RWPE2 (cell line): ENCODE results near the gene TMOD3.

Source experiments
- ATAC-seq: fragments of 200-7000 bp; cut with Tn5 transposase; 3 replicates; pipeline ENCODE4 v1.9.1; 2021; ENCODE audit warnings: low read depth
- DNase-seq: peaks from one replicate; pipeline ENCODE4 v3.0.0-alpha.2; 2020; ENCODE audit warnings: low spot score
- H3K27ac ChIP-seq: fragments of 450-650 bp; 2 replicates; pipeline ENCODE4 v1.5.1; 2017; ENCODE audit warnings: mild to moderate bottlenecking; ENCODE audit not compliant: poor library complexity, severe bottlenecking
- H3K27me3 ChIP-seq: fragments of 250-450 bp; sonication (Bioruptor Pico); 2 replicates; pipeline ENCODE4 v1.5.1; 2021; ENCODE audit warnings: mild to moderate bottlenecking, moderate library complexity; ENCODE audit not compliant: insufficient read depth, poor library complexity, severe bottlenecking
- H3K36me3 ChIP-seq: fragments of 250-450 bp; sonication (Bioruptor Pico); 2 replicates; pipeline ENCODE4 v1.5.1; 2020; ENCODE audit warnings: low read depth, mild to moderate bottlenecking, moderate library complexity
- H3K4me1 ChIP-seq: fragments of 250-450 bp; sonication (Bioruptor Pico); 2 replicates; pipeline ENCODE4 v1.5.1; 2021; ENCODE audit warnings: mild to moderate bottlenecking, moderate library complexity; ENCODE audit not compliant: insufficient read depth, poor library complexity, severe bottlenecking
- H3K4me3 ChIP-seq: fragments of 250-450 bp; sonication (Bioruptor Pico); 2 replicates; pipeline ENCODE4 v1.5.1; 2021; ENCODE audit warnings: mild to moderate bottlenecking, moderate library complexity; ENCODE audit not compliant: severe bottlenecking
- H3K9me3 ChIP-seq: fragments of 250-450 bp; sonication (Bioruptor Pico); 2 replicates; pipeline ENCODE4 v1.5.1; 2021; ENCODE audit warnings: mild to moderate bottlenecking, moderate library complexity; ENCODE audit not compliant: severe bottlenecking
- TF ChIP-seq, protein P1 (sequence below): fragments of 450-650 bp; IDR thresholded peaks from one replicate; pipeline ENCODE4 v1.5.1; 2017; ENCODE audit warnings: mild to moderate bottlenecking, moderate library complexity; ENCODE audit not compliant: poor library complexity, severe bottlenecking

The TMOD3 gene

DNA sequence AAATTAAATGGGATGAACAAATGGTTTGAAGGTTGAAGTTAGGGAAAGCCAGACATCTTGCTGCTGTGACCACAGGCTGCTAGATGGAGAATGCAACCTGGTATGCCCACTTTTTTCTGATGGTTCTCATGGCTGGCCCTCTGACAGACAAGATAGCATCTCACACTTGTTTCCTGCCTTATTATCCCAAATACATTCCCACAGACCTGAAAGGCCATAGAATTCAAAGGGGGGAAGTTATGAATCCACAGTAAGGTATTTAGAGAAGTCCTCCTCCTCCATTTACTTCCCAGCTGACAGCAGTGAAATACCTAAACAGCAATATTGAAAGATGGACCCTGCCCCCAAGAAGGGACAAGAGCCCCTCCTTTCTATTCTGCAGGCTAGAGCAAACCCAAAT, 109.8 kb downstream of the TMOD3 start:
- no peak overlapping the region for H3K4me3 ChIP-seq
- peaks cover 5% of the 10 kb centered on the region for H3K4me1 ChIP-seq
- H3K9me3 ChIP-seq = no peaks in the 10 kb centered on the region
- peaks cover 72% of the 10 kb centered on the region for H3K36me3 ChIP-seq
- no peak for ATAC-seq
- no peaks in the 10 kb centered on the region for H3K27me3 ChIP-seq
- TF ChIP-seq, protein P1, sequence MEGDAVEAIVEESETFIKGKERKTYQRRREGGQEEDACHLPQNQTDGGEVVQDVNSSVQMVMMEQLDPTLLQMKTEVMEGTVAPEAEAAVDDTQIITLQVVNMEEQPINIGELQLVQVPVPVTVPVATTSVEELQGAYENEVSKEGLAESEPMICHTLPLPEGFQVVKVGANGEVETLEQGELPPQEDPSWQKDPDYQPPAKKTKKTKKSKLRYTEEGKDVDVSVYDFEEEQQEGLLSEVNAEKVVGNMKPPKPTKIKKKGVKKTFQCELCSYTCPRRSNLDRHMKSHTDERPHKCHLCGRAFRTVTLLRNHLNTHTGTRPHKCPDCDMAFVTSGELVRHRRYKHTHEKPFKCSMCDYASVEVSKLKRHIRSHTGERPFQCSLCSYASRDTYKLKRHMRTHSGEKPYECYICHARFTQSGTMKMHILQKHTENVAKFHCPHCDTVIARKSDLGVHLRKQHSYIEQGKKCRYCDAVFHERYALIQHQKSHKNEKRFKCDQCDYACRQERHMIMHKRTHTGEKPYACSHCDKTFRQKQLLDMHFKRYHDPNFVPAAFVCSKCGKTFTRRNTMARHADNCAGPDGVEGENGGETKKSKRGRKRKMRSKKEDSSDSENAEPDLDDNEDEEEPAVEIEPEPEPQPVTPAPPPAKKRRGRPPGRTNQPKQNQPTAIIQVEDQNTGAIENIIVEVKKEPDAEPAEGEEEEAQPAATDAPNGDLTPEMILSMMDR = no peak
- no peak for DNase-seq
- H3K27ac ChIP-seq = no peak overlapping the region

DNA sequence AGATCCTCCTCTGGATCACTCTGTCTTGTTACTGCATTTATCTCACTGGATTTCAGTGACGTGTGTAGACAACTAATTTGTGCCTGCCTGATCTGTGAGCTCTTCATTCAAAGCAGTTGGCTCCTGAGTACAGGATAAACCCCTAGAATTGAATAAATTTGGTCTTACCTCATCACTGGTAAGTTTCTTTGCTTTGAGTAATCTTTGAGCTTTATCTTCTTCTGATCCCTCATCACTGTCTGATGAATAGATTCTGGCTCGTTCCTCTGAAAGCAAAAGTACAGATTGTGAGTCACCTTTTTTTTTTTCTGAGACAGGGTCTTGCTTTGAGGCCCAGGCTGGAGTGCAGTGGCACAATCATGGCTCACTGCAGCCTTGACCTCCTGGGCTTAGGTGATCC, 117.7 kb downstream of the TMOD3 start:
- no peaks in the 10 kb centered on the region for H3K4me1 ChIP-seq
- DNase-seq (no peak), ATAC-seq (0 out of 3 replicates have a peak, but pooled peaks have one; percentile 11)
- no peaks in the 10 kb centered on the region for H3K9me3 ChIP-seq
- H3K27ac ChIP-seq = no peak overlapping the region
- no peaks in the 10 kb centered on the region for H3K27me3 ChIP-seq
- peaks cover 90% of the 10 kb centered on the region for H3K36me3 ChIP-seq
- TF ChIP-seq, protein P1 = no peak
- no peak overlapping the region for H3K4me3 ChIP-seq

DNA sequence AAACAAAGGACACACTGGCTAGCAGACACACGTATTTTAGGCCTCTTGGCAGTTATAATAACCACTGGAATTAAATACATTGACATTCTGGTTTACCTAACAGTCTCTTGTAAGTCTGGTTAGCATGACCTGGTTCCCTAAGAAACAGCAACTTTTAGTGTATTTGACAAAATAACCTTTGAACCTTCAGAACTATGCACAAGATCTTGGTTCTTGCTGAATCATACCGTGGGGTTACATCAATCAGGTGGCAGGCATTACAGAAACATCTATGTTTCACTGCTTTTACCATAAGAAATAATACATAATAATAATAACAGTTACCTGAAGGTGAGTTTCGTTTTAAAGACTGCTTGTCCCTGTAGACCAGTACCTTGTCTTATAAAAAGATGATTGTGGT, 123.4 kb downstream of the TMOD3 start:
- peaks cover 98% of the 10 kb centered on the region for H3K36me3 ChIP-seq
- H3K27ac ChIP-seq = no peak overlapping the region

DNA sequence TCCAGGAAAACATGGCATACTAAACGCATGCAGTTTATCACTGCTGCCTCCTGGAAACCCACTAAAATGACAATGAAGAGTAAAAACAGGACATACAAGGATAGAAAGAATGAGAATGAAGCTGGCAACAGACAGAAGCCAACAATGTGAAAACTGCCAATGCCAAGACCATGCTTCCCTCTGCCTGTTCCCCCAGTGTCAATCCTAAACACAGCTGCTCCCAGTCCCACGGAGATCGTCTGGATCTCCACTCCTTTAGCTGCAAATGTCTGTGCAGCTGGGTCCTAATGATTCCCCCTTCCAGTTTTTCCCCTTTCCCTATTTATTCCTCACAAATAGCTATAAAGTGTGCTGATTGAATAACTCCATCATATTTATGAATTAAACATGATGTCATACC, 126.1 kb downstream of the TMOD3 start:
- ATAC-seq (no peak), DNase-seq (no peak)
- H3K4me1 ChIP-seq = no peaks in the 10 kb centered on the region
- no peak overlapping the region for H3K27ac ChIP-seq
- no peaks in the 10 kb centered on the region for H3K9me3 ChIP-seq
- peaks cover 98% of the 10 kb centered on the region for H3K36me3 ChIP-seq
- H3K27me3 ChIP-seq = no peaks in the 10 kb centered on the region
- H3K4me3 ChIP-seq = no peak overlapping the region
- TF ChIP-seq, protein P1 = no peak

More for the DNA sequence above, 123.4 kb downstream of the TMOD3 start:
- ATAC-seq (no peak; the same call in 2 of the 3 replicates), DNase-seq (no peak)
- Histone ChIP-seq H3K4me3 (no peak overlapping the region), H3K27me3 (no peaks in the 10 kb centered on the region), H3K9me3 (no peaks in the 10 kb centered on the region), H3K4me1 (no peaks in the 10 kb centered on the region)
- TF ChIP-seq, protein P1 = no peak
